DMS114 treated with DMSO at 0.1 percent for 48 hours (cell line): ENCODE results near the gene CIP2A.

Experiments used
- DNase-seq: peaks from one replicate; lab custom pipeline; 2025; ENCODE audit not compliant: unreplicated experiment; lab: John Stamatoyannopoulos, UW

CIP2A gene

GRCh38 chr3:108511490-108511889 is 77.7 kb downstream of the CIP2A start:
- no peak for DNase-seq

- no peak for DNase-seq
Observed at GRCh38 chr3:108511055-108511454, 78.2 kb downstream of the CIP2A start.

- no peak for DNase-seq
Observed at GRCh38 chr3:108510496-108510895, 78.7 kb downstream of the CIP2A start, which contains the start of gene MYH15. Gene MYH15 (minus strand): TSS chr3:108510596. CDS start chr3:108510530, 66 bp downstream.

GRCh38 chr3:108509871-108510270 is 79.4 kb downstream of the CIP2A start:
- no peak for DNase-seq

- DNase-seq = no peak
Observed at GRCh38 chr3:108509263-108509662, 80.0 kb downstream of the CIP2A start.

GRCh38 chr3:108507902-108508301 is 81.3 kb downstream of the CIP2A start:
- no peak for DNase-seq

- no peak for DNase-seq
Observed at GRCh38 chr3:108505811-108506210, 83.4 kb downstream of the CIP2A start.

- no peak for DNase-seq
Observed at GRCh38 chr3:108503722-108504121, 85.5 kb downstream of the CIP2A start.

- no peak for DNase-seq
Observed at GRCh38 chr3:108501535-108501934, 87.7 kb downstream of the CIP2A start.

- no peak for DNase-seq
Observed at GRCh38 chr3:108500728-108501127, 88.5 kb downstream of the CIP2A start.
